CD14-positive monocyte (primary cell): ENCODE data around the gene SYNDIG1. TPM values are rescaled to one million over a fixed set of nuclear protein-coding genes. Genes with fewer than 3 reads are reported as not detected.

Experiments
- DNase-seq, 3 donors: peaks; one replicate each; pipeline ENCODE4 v3.0.0-alpha.2; 2011 to 2022
- H2AFZ ChIP-seq: 2 replicates; pipeline ENCODE4 v1.6.0; 2012; ENCODE audit warnings: mild to moderate bottlenecking, low read depth, low read length, inconsistent platforms; ENCODE audit not compliant: insufficient read depth, poor library complexity, severe bottlenecking
- H3K27ac ChIP-seq, 2 donors: 1 replicate in 1 of 2; 2 replicates in 1 of 2; pipeline ENCODE4 v1.5.1; 2012 to 2013; ENCODE audit warnings: low read length in 2 of 2, control low read depth in 1 of 2, inconsistent platforms in 1 of 2, low read depth in 1 of 2, mild to moderate bottlenecking in 1 of 2
- H3K27me3 ChIP-seq, 2 donors: one replicate each; pipeline versions ENCODE4 v1.6.0 to v1.6.1; 2011 to 2013; ENCODE audit warnings: low read length in 2 of 2; ENCODE audit not compliant: control insufficient read depth in 2 of 2, insufficient read depth in 2 of 2
- H3K36me3 ChIP-seq, 2 donors: replicated peaks in 1 of 2; 1 replicate in 1 of 2; 2 replicates in 1 of 2; pipeline versions ENCODE4 v1.5.1 to v1.6.1; 2012 to 2013; ENCODE audit warnings: low read length in 2 of 2, control low read depth in 1 of 2, inconsistent platforms in 1 of 2, mild to moderate bottlenecking in 1 of 2; ENCODE audit not compliant: insufficient read depth in 2 of 2, control insufficient read depth in 1 of 2
- H3K4me1 ChIP-seq, 2 donors: 1 replicate in 1 of 2; 2 replicates in 1 of 2; pipeline versions ENCODE4 v1.5.1 to v1.6.1; 2012 to 2013; ENCODE audit warnings: low read length in 2 of 2, control low read depth in 1 of 2, inconsistent platforms in 1 of 2, mild to moderate bottlenecking in 1 of 2, moderate library complexity in 1 of 2; ENCODE audit not compliant: insufficient read depth in 2 of 2, control insufficient read depth in 1 of 2
- H3K4me2 ChIP-seq: replicated peaks from 2 replicates; pipeline ENCODE3; 2012; ENCODE audit warnings: low read length, moderate library complexity, mild to moderate bottlenecking; ENCODE audit not compliant: poor library complexity, severe bottlenecking; ENCODE audit errors: extremely low read depth
- H3K4me3 ChIP-seq, 3 experiments: fragments of 200-600 bp in 1 of 3; sonication (generic) in 1 of 3; replicated peaks in 1 of 3; 1 replicate in 2 of 3; 2 replicates in 1 of 3; pipeline ENCODE4 v1.5.1; 2011 to 2013; ENCODE audit warnings: low read length in 3 of 3, mild to moderate bottlenecking in 3 of 3, control low read depth in 2 of 3, low read depth in 2 of 3, inconsistent platforms in 1 of 3, moderate library complexity in 1 of 3
- H3K79me2 ChIP-seq: 2 replicates; pipeline ENCODE4 v1.6.0; 2012; ENCODE audit warnings: mild to moderate bottlenecking, control low read depth, inconsistent platforms, low read length, moderate library complexity; ENCODE audit not compliant: insufficient read depth
- H3K9ac ChIP-seq: 2 replicates; pipeline ENCODE4 v1.6.0; 2017; ENCODE audit warnings: low read length, mild to moderate bottlenecking; ENCODE audit not compliant: insufficient read depth, poor library complexity, severe bottlenecking
- H3K9me3 ChIP-seq, 2 donors: replicated peaks in 1 of 2; 1 replicate in 1 of 2; 2 replicates in 1 of 2; pipeline versions ENCODE4 v1.5.1 to v1.6.1; 2012 to 2013; ENCODE audit warnings: low read length in 2 of 2, control low read depth in 1 of 2; ENCODE audit not compliant: control insufficient read depth in 1 of 2, insufficient read depth in 1 of 2
- H4K20me1 ChIP-seq: 2 replicates; pipeline ENCODE4 v1.6.0; 2012; ENCODE audit warnings: mild to moderate bottlenecking, low read length, control low read depth, moderate library complexity; ENCODE audit not compliant: insufficient read depth
- H3K27ac Mint-ChIP-seq, 7 donors: one replicate each; pipeline ENCODE4 v1.8.0; 2020; ENCODE audit warnings: mild to moderate bottlenecking in 7 of 7, mixed read lengths in 7 of 7, moderate library complexity in 6 of 7, inconsistent platforms in 2 of 7
- H3K27me3 Mint-ChIP-seq, 3 donors: one replicate each; pipeline ENCODE4 v1.8.0; 2021 to 2022; ENCODE audit warnings: low read depth in 3 of 3, mild to moderate bottlenecking in 3 of 3, mixed read lengths in 3 of 3, moderate library complexity in 3 of 3, inconsistent platforms in 1 of 3
- H3K36me3 Mint-ChIP-seq, 2 donors: one replicate each; pipeline ENCODE4 v1.8.0; 2020; ENCODE audit warnings: mixed read lengths in 2 of 2, inconsistent platforms in 1 of 2, mild to moderate bottlenecking in 1 of 2
- H3K4me1 Mint-ChIP-seq: one replicate; pipeline ENCODE4 v1.8.0; 2020; ENCODE audit warnings: mild to moderate bottlenecking, mixed read lengths
- H3K4me3 Mint-ChIP-seq, 2 donors: one replicate each; pipeline ENCODE4 v1.8.0; 2020; ENCODE audit warnings: mild to moderate bottlenecking in 2 of 2, mixed read lengths in 2 of 2, moderate library complexity in 1 of 2
- H3K9me3 Mint-ChIP-seq, 7 donors: one replicate each; pipeline ENCODE4 v1.8.0; 2020 to 2022; ENCODE audit warnings: mixed read lengths in 7 of 7, mild to moderate bottlenecking in 6 of 7, moderate library complexity in 6 of 7, inconsistent platforms in 2 of 7
- CTCF ChIP-seq: fragments of 200-600 bp; IDR thresholded peaks from one replicate; pipeline ENCODE4 v1.8.0; 2022; ENCODE audit warnings: antibody characterized with exemption, mild to moderate bottlenecking
- WGBS: methylation state at CpG from one replicate; pipeline ENCODE4 v1.1.5; 2013; ENCODE audit warnings: missing lambda C conversion rate; ENCODE audit not compliant: insufficient coverage; 5-methylcytosine and 5-hydroxymethylcytosine counted together
- intact Hi-C, 2 donors: fragments of 100-400 bp; cut with micrococcal nuclease; formaldehyde crosslinking; loops; one replicate each; pipeline versions ENCODE4 v1.15.0 to v1.15.1; 2023
- polyA plus RNA-seq, 3 donors: library from polyadenylated mRNA; depleted of rRNA in 1 of 3; unstranded in 2 of 3; stranded (reverse) in 1 of 3; fragments of 300-500 nt in 2 of 3; fragments of >200 nt in 1 of 3; fragmentation: Illumina TruSeq in 2 of 3; gene quantifications; 1 replicate in 2 of 3; 2 replicates in 1 of 3; pipeline ENCODE4 v1.2.3, GENCODE V29; 2012 to 2021

SYNDIG1 gene
- polyA plus RNA-seq, 3 donors = not detected

DNA sequence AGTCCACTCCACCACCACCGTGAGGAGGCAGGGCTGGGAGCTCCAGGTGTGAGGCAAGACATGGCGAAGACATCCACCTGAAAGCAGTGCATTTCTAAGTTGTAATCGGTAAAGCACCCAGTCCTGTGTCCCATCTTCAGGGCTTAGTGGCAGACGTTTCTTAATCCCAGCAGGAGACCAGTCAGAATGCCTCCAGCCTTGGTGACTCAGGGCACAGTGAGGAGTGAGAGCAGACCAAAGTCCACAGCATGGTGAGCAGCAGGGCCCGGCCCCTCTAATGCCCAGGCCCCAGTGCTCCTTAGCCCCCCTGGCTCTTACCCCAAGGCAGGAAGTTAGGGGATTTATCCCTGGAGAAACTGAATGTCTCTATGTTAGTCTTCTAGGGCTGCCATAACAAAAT lies 183.9 kb downstream of the SYNDIG1 start:
- intact Hi-C loops = no loop called here
- H3K9me3 Mint-ChIP-seq = no peaks in the 10 kb centered on the region
- Histone ChIP-seq H3K27ac (no peak overlapping the region), H3K79me2 (no peaks in the 10 kb centered on the region), H4K20me1 (no peaks in the 10 kb centered on the region), H3K27me3 (no peaks in the 10 kb centered on the region), H2AFZ (no peak overlapping the region), H3K36me3 (no peaks in the 10 kb centered on the region), H3K4me3 (no peak overlapping the region), H3K4me2 (no peak overlapping the region), H3K9me3 (no peaks in the 10 kb centered on the region), H3K4me1 (no peaks in the 10 kb centered on the region), H3K9ac (no peak overlapping the region)
- H3K27me3 Mint-ChIP-seq = peaks cover 0 to 2% (median 2%) of the 10 kb centered on the region in 3 donors
- WGBS = 87% methylated on average over 4 of the region's 5 CpGs
- H3K36me3 Mint-ChIP-seq = no peaks in the 10 kb centered on the region
- DNase-seq = no peak
- H3K4me1 Mint-ChIP-seq = peaks cover 9% of the 10 kb centered on the region
- H3K27ac Mint-ChIP-seq = peak overlapping the region in 1 of 7 donors; percentile 17
- TF ChIP-seq CTCF = no peak
- H3K4me3 Mint-ChIP-seq = no peak overlapping the region

DNA sequence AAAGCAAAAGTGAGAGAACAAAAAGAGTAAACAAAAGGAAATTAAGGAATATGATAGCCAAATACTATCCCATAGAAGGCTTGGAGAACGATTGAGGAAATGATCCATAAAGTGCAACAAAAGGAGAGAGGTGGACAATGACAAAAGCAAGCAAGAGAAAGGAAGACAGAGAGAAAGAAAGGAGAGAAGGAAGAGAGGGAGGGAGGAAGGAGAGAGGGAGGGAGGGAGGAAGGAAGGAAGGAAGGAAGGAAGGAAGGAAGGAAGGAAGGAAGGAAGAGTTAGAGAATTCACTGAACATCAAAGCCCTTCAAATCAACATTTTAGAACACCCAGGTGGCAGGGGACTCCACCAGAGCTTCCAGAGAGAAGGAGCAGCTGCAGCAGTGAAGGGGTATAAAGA lies 185.0 kb downstream of the SYNDIG1 start:
- H3K27ac Mint-ChIP-seq = no peak overlapping the region
- WGBS = no CpG with 5 or more reads among the region's 1 CpG
- no peak for DNase-seq
- no peak overlapping the region for H3K4me3 Mint-ChIP-seq
- H3K27me3 Mint-ChIP-seq = peaks cover 0 to 2% (median 2%) of the 10 kb centered on the region in 3 donors
- peaks cover 9% of the 10 kb centered on the region for H3K4me1 Mint-ChIP-seq
- no peak overlapping the region for H3K4me2 ChIP-seq
- no peaks in the 10 kb centered on the region for H3K79me2 ChIP-seq
- TF ChIP-seq CTCF = no peak
- no peaks in the 10 kb centered on the region for H3K27me3 ChIP-seq
- no peaks in the 10 kb centered on the region for H3K4me1 ChIP-seq
- H3K36me3 ChIP-seq = no peaks in the 10 kb centered on the region
- no peak overlapping the region for H2AFZ ChIP-seq
- H3K4me3 ChIP-seq = no peak overlapping the region
- intact Hi-C loops = no loop called here
- no peak overlapping the region for H3K9ac ChIP-seq
- H3K9me3 Mint-ChIP-seq = no peaks in the 10 kb centered on the region
- H3K9me3 ChIP-seq = no peaks in the 10 kb centered on the region
- H3K27ac ChIP-seq = no peak overlapping the region
- no peaks in the 10 kb centered on the region for H3K36me3 Mint-ChIP-seq
- no peaks in the 10 kb centered on the region for H4K20me1 ChIP-seq
